GM23338 (cell line): ENCODE data around the gene VWCE. TPM values are rescaled to one million over a fixed set of nuclear protein-coding genes. Genes with fewer than 3 reads are reported as not detected.

Source experiments
- ATAC-seq: fragments of 200-7000 bp; cut with Tn5 transposase; 3 replicates; pipeline ENCODE4 v1.9.1; 2020
- DNase-seq: peaks from one replicate; pipeline ENCODE4 v3.0.0-alpha.2; 2015; ENCODE audit warnings: low spot score
- H2AFZ ChIP-seq: fragments of 200-600 bp; sonication (generic); 2 replicates; pipeline ENCODE4 v1.8.0; 2016; ENCODE audit warnings: antibody characterized with exemption, mild to moderate bottlenecking, moderate library complexity
- H3F3A ChIP-seq: fragments of 200-600 bp; sonication (generic); replicated peaks from 2 replicates; pipeline ENCODE4 v1.8.0; 2017; ENCODE audit warnings: antibody characterized with exemption, mixed run types, low read depth
- H3K27ac ChIP-seq: fragments of 200-600 bp; sonication (generic); 2 replicates; pipeline ENCODE4 v1.6.1; 2016; ENCODE audit warnings: low read depth
- H3K27me3 ChIP-seq: fragments of 200-600 bp; sonication (generic); 2 replicates; pipeline ENCODE4 v1.8.0; 2016; ENCODE audit warnings: mild to moderate bottlenecking, mixed run types, moderate library complexity; ENCODE audit not compliant: insufficient read depth
- H3K36me3 ChIP-seq: fragments of 200-600 bp; sonication (generic); 2 replicates; pipeline ENCODE4 v1.8.0; 2016; ENCODE audit warnings: mild to moderate bottlenecking; ENCODE audit not compliant: insufficient read depth
- H3K4me1 ChIP-seq: fragments of 200-600 bp; sonication (generic); 2 replicates; pipeline ENCODE4 v1.8.0; 2016; ENCODE audit warnings: mild to moderate bottlenecking, moderate library complexity; ENCODE audit not compliant: insufficient read depth
- H3K4me2 ChIP-seq: fragments of 200-600 bp; sonication (generic); 2 replicates; pipeline ENCODE4 v1.7.1; 2017; ENCODE audit warnings: mixed run types
- H3K4me3 ChIP-seq: fragments of 200-600 bp; sonication (generic); 2 replicates; pipeline ENCODE4 v1.6.1; 2016; ENCODE audit warnings: mixed run types
- H3K79me2 ChIP-seq: fragments of 200-600 bp; sonication (generic); replicated peaks from 2 replicates; pipeline ENCODE4 v1.8.0; 2017; ENCODE audit warnings: mild to moderate bottlenecking; ENCODE audit not compliant: insufficient read depth
- H3K9me2 ChIP-seq: fragments of 200-600 bp; sonication (generic); 2 replicates; pipeline ENCODE4 v1.8.0; 2017; ENCODE audit not compliant: insufficient read depth
- H4K20me1 ChIP-seq: fragments of 200-600 bp; sonication (generic); replicated peaks from 2 replicates; pipeline ENCODE4 v1.8.0; 2017; ENCODE audit warnings: mild to moderate bottlenecking; ENCODE audit not compliant: insufficient read depth
- H3K27ac Mint-ChIP-seq: 2 replicates; pipeline ENCODE4 v1.8.0; 2020; ENCODE audit warnings: inconsistent platforms, mild to moderate bottlenecking, moderate library complexity, mixed read lengths
- H3K27me3 Mint-ChIP-seq: 3 replicates; pipeline ENCODE4 v1.8.0; 2022; ENCODE audit warnings: low read depth, mild to moderate bottlenecking, moderate library complexity, mixed read lengths, inconsistent platforms; ENCODE audit not compliant: insufficient read depth, poor library complexity
- H3K36me3 Mint-ChIP-seq: 3 replicates; pipeline ENCODE4 v1.8.0; 2021; ENCODE audit warnings: low read depth, mild to moderate bottlenecking, inconsistent platforms, moderate library complexity, mixed read lengths
- H3K4me1 Mint-ChIP-seq: 3 replicates; pipeline ENCODE4 v1.8.0; 2020; ENCODE audit warnings: mild to moderate bottlenecking, inconsistent platforms, mixed read lengths
- H3K4me3 Mint-ChIP-seq: 3 replicates; pipeline ENCODE4 v1.8.0; 2021; ENCODE audit warnings: moderate library complexity, mild to moderate bottlenecking, inconsistent platforms, mixed read lengths
- H3K9me3 Mint-ChIP-seq: 3 replicates; pipeline ENCODE4 v1.8.0; 2020; ENCODE audit warnings: moderate library complexity, mild to moderate bottlenecking, inconsistent platforms, mixed read lengths
- EZH2phosphoT487 ChIP-seq: fragments of 200-600 bp; sonication (generic); IDR thresholded peaks from one replicate; pipeline ENCODE4 v1.8.1; 2018; ENCODE audit warnings: antibody characterized with exemption; ENCODE audit not compliant: unreplicated experiment
- ZNF114 ChIP-seq: fragments of 250-450 bp; sonication (Bioruptor Pico); IDR thresholded peaks from 2 replicates; pipeline ENCODE4 v1.5.0; 2020; ENCODE audit warnings: mild to moderate bottlenecking, moderate library complexity
- polyA plus RNA-seq: library from polyadenylated mRNA; unstranded; fragments of >200 nt; fragmentation: Nextera tagmentation; extraction: Ambion mirVana; gene quantifications from 2 replicates; pipeline ENCODE4 v1.2.1, GENCODE V29; 2016
- total RNA-seq: library from RNA; depleted of rRNA; stranded (reverse); fragments of >200 nt; shearing (Covaris generic); gene quantifications from 2 replicates; pipeline ENCODE4 v1.2.3, GENCODE V29; 2014
- TF ChIP-seq, protein P1 (sequence below): IDR thresholded peaks from 2 replicates; pipeline ENCODE4 v1.6.1; 2016; ENCODE audit warnings: antibody characterized with exemption
- TF ChIP-seq, protein P2 (sequence below), 2 experiments: fragments of 200-600 bp in 1 of 2; sonication (generic) in 1 of 2; conservative IDR thresholded peaks; 2 replicates each; pipeline versions ENCODE4 v1.5.1 to v1.6.1; 2016 to 2017; ENCODE audit warnings: antibody characterized with exemption in 2 of 2, low read depth in 2 of 2, mild to moderate bottlenecking in 2 of 2, moderate library complexity in 1 of 2
- TF ChIP-seq, protein P3 (sequence below): IDR thresholded peaks from one replicate; pipeline ENCODE4 v1.6.1; 2018; ENCODE audit warnings: antibody characterized with exemption; ENCODE audit not compliant: unreplicated experiment

Gene VWCE
- total and polyA plus RNA-seq, 2 experiments from 2014 or later, result 9.9 to 16.9 TPM

DNA sequence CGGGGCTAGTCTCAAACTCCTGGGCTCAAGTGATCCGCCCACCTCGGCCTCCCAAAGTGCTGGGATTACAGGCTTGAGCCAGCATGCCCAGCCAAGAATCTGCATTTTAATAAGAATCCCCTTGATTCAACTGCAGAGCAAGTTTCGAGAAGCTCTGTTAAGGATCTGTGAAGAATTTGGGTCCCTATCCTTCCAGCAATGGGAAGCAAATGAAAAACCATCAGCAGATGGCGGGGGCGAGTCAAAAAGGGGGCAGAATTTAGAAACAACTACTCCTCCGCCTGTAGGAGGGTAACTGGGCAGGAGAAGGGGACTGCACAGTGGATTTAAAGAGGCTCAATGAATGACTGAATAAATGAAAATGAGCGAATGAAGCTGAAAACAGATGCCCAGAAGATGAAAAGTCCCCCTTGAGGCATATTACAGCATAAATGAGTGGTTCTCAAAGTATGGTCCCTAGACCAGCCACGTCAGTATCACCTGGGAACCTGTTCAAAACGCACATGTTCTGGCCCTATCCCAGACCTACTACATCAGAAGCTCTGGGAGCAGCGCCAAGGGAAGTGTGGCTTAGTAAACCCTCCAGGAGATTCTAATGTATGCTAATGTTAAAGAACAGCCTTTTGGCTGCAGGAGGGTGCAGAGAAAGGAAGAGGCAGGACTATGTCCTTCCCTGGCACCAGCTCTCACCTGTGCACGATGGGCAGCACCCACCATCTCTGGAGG, 15.0 kb downstream of the VWCE start:
- peaks cover 12% of the 10 kb centered on the region; the same call in 1 of the 2 replicates for H3F3A ChIP-seq
- ATAC-seq (peak; percentile 19; the same call in 2 of the 3 replicates), DNase-seq (peak; percentile 45)
- no peak overlapping the region for H3K27ac ChIP-seq
- peaks cover 8% of the 10 kb centered on the region; the same call in 1 of the 2 replicates for H3K4me1 ChIP-seq
- no peaks in the 10 kb centered on the region for H3K27me3 ChIP-seq
- TF ChIP-seq, protein P1, sequence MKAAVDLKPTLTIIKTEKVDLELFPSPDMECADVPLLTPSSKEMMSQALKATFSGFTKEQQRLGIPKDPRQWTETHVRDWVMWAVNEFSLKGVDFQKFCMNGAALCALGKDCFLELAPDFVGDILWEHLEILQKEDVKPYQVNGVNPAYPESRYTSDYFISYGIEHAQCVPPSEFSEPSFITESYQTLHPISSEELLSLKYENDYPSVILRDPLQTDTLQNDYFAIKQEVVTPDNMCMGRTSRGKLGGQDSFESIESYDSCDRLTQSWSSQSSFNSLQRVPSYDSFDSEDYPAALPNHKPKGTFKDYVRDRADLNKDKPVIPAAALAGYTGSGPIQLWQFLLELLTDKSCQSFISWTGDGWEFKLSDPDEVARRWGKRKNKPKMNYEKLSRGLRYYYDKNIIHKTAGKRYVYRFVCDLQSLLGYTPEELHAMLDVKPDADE, result no peak
- TF ChIP-seq, protein P2, sequence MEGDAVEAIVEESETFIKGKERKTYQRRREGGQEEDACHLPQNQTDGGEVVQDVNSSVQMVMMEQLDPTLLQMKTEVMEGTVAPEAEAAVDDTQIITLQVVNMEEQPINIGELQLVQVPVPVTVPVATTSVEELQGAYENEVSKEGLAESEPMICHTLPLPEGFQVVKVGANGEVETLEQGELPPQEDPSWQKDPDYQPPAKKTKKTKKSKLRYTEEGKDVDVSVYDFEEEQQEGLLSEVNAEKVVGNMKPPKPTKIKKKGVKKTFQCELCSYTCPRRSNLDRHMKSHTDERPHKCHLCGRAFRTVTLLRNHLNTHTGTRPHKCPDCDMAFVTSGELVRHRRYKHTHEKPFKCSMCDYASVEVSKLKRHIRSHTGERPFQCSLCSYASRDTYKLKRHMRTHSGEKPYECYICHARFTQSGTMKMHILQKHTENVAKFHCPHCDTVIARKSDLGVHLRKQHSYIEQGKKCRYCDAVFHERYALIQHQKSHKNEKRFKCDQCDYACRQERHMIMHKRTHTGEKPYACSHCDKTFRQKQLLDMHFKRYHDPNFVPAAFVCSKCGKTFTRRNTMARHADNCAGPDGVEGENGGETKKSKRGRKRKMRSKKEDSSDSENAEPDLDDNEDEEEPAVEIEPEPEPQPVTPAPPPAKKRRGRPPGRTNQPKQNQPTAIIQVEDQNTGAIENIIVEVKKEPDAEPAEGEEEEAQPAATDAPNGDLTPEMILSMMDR (conservative IDR thresholded peaks at IDR 0.05; ENCODE audit: low read depth in 2 of 2), result peak; percentile 17 to 39; a peak in 2 of 4 replicates
- H3K4me3 ChIP-seq, result no peak overlapping the region
- no peaks in the 10 kb centered on the region; the same call in 1 of the 2 replicates for H4K20me1 ChIP-seq
- no peak overlapping the region for H2AFZ ChIP-seq
- no peak overlapping the region for H3K4me2 ChIP-seq
- H3K79me2 ChIP-seq, result no peaks in the 10 kb centered on the region
- H3K36me3 Mint-ChIP-seq, result peaks cover 41% of the 10 kb centered on the region
- no peak overlapping the region for H3K27ac Mint-ChIP-seq
- no peak overlapping the region for H3K4me3 Mint-ChIP-seq
- H3K36me3 ChIP-seq, result peaks cover 12% of the 10 kb centered on the region; the same call in 1 of the 2 replicates
- H3K27me3 Mint-ChIP-seq, result peaks cover 9% of the 10 kb centered on the region
- peaks cover 32% of the 10 kb centered on the region for H3K4me1 Mint-ChIP-seq
- no peaks in the 10 kb centered on the region for H3K9me3 Mint-ChIP-seq
- H3K9me2 ChIP-seq, result no peaks in the 10 kb centered on the region

DNA sequence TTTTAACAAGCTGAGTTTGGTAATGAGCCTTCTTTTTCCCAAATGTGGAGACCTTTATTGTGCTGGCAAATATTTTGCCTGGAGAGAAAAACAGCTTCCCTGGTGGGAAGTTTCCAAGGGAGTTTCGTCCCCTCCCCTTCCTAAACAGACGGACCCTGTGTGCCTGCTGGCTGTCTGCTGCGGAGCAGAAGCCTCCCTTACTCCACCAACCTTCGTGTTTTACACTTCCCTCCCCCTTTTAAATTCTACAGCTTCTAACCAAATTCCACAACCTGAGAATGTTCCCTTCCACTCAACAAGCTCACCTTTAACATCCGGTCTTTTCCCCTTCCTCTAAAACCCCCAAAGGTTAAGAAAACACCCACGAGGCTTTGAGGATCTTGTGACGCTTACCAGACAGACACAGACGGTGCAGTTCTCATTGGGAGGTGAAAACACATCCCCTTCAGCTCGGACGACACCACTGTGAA, 17.1 kb downstream of the VWCE start:
- DNase-seq (no peak), ATAC-seq (no peak)
- H3K36me3 ChIP-seq, result peaks cover 5% of the 10 kb centered on the region; the same call in 1 of the 2 replicates
- peaks cover 8% of the 10 kb centered on the region; the same call in 1 of the 2 replicates for H3K4me1 ChIP-seq
- H3K9me2 ChIP-seq, result no peaks in the 10 kb centered on the region
- Mint-ChIP-seq H3K9me3 (no peaks in the 10 kb centered on the region), H3K36me3 (peaks cover 28% of the 10 kb centered on the region), H3K27ac (no peak overlapping the region), H3K27me3 (peaks cover 9% of the 10 kb centered on the region), H3K4me1 (peaks cover 32% of the 10 kb centered on the region), H3K4me3 (no peak overlapping the region)
- H3K27me3 ChIP-seq, result no peaks in the 10 kb centered on the region
- no peak overlapping the region for H3K27ac ChIP-seq
- TF ChIP-seq ZNF114 (no peak), EZH2phosphoT487 (no peak)
- TF ChIP-seq, protein P3, sequence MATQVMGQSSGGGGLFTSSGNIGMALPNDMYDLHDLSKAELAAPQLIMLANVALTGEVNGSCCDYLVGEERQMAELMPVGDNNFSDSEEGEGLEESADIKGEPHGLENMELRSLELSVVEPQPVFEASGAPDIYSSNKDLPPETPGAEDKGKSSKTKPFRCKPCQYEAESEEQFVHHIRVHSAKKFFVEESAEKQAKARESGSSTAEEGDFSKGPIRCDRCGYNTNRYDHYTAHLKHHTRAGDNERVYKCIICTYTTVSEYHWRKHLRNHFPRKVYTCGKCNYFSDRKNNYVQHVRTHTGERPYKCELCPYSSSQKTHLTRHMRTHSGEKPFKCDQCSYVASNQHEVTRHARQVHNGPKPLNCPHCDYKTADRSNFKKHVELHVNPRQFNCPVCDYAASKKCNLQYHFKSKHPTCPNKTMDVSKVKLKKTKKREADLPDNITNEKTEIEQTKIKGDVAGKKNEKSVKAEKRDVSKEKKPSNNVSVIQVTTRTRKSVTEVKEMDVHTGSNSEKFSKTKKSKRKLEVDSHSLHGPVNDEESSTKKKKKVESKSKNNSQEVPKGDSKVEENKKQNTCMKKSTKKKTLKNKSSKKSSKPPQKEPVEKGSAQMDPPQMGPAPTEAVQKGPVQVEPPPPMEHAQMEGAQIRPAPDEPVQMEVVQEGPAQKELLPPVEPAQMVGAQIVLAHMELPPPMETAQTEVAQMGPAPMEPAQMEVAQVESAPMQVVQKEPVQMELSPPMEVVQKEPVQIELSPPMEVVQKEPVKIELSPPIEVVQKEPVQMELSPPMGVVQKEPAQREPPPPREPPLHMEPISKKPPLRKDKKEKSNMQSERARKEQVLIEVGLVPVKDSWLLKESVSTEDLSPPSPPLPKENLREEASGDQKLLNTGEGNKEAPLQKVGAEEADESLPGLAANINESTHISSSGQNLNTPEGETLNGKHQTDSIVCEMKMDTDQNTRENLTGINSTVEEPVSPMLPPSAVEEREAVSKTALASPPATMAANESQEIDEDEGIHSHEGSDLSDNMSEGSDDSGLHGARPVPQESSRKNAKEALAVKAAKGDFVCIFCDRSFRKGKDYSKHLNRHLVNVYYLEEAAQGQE, result no peak
- no peak overlapping the region for H2AFZ ChIP-seq
- no peak overlapping the region for H3K4me3 ChIP-seq
- peaks cover 12% of the 10 kb centered on the region; the same call in 1 of the 2 replicates for H3F3A ChIP-seq
- H4K20me1 ChIP-seq, result no peaks in the 10 kb centered on the region; the same call in 1 of the 2 replicates
- no peaks in the 10 kb centered on the region for H3K79me2 ChIP-seq
- no peak overlapping the region for H3K4me2 ChIP-seq
